ENCODE results near the gene C17orf113.
A peak's percentile ranks its signal among the peaks of the same experiment; 100 is the strongest.

GRCh38 chr17:42072323-42073187 is 22.2 kb upstream of the C17orf113 start:
- no peak for TF ChIP-seq POLR2A (IDR thresholded peaks at IDR 0.05)
- TF ChIP-seq, protein P1, sequence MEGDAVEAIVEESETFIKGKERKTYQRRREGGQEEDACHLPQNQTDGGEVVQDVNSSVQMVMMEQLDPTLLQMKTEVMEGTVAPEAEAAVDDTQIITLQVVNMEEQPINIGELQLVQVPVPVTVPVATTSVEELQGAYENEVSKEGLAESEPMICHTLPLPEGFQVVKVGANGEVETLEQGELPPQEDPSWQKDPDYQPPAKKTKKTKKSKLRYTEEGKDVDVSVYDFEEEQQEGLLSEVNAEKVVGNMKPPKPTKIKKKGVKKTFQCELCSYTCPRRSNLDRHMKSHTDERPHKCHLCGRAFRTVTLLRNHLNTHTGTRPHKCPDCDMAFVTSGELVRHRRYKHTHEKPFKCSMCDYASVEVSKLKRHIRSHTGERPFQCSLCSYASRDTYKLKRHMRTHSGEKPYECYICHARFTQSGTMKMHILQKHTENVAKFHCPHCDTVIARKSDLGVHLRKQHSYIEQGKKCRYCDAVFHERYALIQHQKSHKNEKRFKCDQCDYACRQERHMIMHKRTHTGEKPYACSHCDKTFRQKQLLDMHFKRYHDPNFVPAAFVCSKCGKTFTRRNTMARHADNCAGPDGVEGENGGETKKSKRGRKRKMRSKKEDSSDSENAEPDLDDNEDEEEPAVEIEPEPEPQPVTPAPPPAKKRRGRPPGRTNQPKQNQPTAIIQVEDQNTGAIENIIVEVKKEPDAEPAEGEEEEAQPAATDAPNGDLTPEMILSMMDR (IDR thresholded peaks at IDR 0.05 in 4 of 5, conservative IDR thresholded peaks at IDR 0.05 in 1 of 5), result peak in 1 of 5 experiments; percentile 14
